SU-DHL-6 (cell line): ENCODE data around the gene WNT3A.

Source experiments
- EZH2phosphoT487 ChIP-seq: fragments of 200-600 bp; sonication (generic), shearing (Covaris generic); conservative IDR thresholded peaks from 2 replicates; pipeline ENCODE4 v1.6.1; 2018; ENCODE audit warnings: mild to moderate bottlenecking, antibody characterized with exemption, low read length, moderate library complexity, mixed read lengths
- TF ChIP-seq, protein P1 (sequence below): fragments of 200-600 bp; sonication (generic); IDR thresholded peaks from one replicate; pipeline ENCODE4 v1.5.1; 2017; ENCODE audit warnings: antibody characterized with exemption, mild to moderate bottlenecking, low read length, moderate library complexity; ENCODE audit not compliant: insufficient read depth, poor library complexity, severe bottlenecking

GRCh38 chr1:228074954-228075730 lies 68.3 kb downstream of the WNT3A start:
- TF ChIP-seq, protein P1, sequence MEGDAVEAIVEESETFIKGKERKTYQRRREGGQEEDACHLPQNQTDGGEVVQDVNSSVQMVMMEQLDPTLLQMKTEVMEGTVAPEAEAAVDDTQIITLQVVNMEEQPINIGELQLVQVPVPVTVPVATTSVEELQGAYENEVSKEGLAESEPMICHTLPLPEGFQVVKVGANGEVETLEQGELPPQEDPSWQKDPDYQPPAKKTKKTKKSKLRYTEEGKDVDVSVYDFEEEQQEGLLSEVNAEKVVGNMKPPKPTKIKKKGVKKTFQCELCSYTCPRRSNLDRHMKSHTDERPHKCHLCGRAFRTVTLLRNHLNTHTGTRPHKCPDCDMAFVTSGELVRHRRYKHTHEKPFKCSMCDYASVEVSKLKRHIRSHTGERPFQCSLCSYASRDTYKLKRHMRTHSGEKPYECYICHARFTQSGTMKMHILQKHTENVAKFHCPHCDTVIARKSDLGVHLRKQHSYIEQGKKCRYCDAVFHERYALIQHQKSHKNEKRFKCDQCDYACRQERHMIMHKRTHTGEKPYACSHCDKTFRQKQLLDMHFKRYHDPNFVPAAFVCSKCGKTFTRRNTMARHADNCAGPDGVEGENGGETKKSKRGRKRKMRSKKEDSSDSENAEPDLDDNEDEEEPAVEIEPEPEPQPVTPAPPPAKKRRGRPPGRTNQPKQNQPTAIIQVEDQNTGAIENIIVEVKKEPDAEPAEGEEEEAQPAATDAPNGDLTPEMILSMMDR = no peak
- TF ChIP-seq EZH2phosphoT487 = no peak
